ENCODE measurements around the gene BTBD18.

The BTBD18 gene

GRCh38 chr11:57776577-57777210, 25.1 kb upstream of the BTBD18 start:
- Histone ChIP-seq H3K4me1 (ENCODE audit: control insufficient read depth in 1 of 2, insufficient read depth in 2 of 2, low read length in 2 of 2) (peaks cover 71 to 75% of the 10 kb centered on the region in 2 donors), H3K27ac (ENCODE audit: low read depth, low read length) (peak overlapping the region; percentile 96), H3K4me3 (ENCODE audit: low read depth in 1 of 2, low read length in 2 of 2) (peak overlapping the region; percentile 33 to 40), H3K9me3 (ENCODE audit: control insufficient read depth in 1 of 2, low read length in 2 of 2) (no peaks in the 10 kb centered on the region), H3K9ac (ENCODE audit: low read depth in 1 of 2, low read length in 2 of 2) (peak overlapping the region; percentile 39 to 81), H3K27me3 (ENCODE audit: control insufficient read depth in 1 of 2, insufficient read depth in 2 of 2, low read length in 2 of 2) (no peaks in the 10 kb centered on the region), H3K36me3 (ENCODE audit: control insufficient read depth in 1 of 2, insufficient read depth in 2 of 2, low read length in 2 of 2) (no peaks in the 10 kb centered on the region)

- H3K4me3 ChIP-seq (ENCODE audit: low read depth in 1 of 2, low read length in 2 of 2) = peak overlapping the region; percentile 11 to 40
- H3K4me1 ChIP-seq (ENCODE audit: control insufficient read depth in 1 of 2, insufficient read depth in 2 of 2, low read length in 2 of 2) = peaks cover 66 to 69% of the 10 kb centered on the region in 2 donors
- H3K27ac ChIP-seq (ENCODE audit: low read depth, low read length) = peak overlapping the region; percentile 26
- H3K9ac ChIP-seq (ENCODE audit: low read depth in 1 of 2, low read length in 2 of 2) = peak overlapping the region; percentile 14 to 39
- no peaks in the 10 kb centered on the region for H3K36me3 ChIP-seq (ENCODE audit: control insufficient read depth in 1 of 2, insufficient read depth in 2 of 2, low read length in 2 of 2)
- no peaks in the 10 kb centered on the region for H3K9me3 ChIP-seq (ENCODE audit: control insufficient read depth in 1 of 2, low read length in 2 of 2)
- no peaks in the 10 kb centered on the region for H3K27me3 ChIP-seq (ENCODE audit: control insufficient read depth in 1 of 2, insufficient read depth in 2 of 2, low read length in 2 of 2)
Measured at GRCh38 chr11:57776031-57776521, 24.5 kb upstream of the BTBD18 start.

- no peaks in the 10 kb centered on the region for H3K36me3 ChIP-seq (ENCODE audit: control insufficient read depth in 1 of 2, insufficient read depth in 2 of 2, low read length in 2 of 2)
- H3K4me3 ChIP-seq (ENCODE audit: low read depth in 1 of 2, low read length in 2 of 2) = peak overlapping the region; percentile 11 to 40
- H3K27ac ChIP-seq (ENCODE audit: low read depth, low read length) = no peak overlapping the region
- H3K27me3 ChIP-seq (ENCODE audit: control insufficient read depth in 1 of 2, insufficient read depth in 2 of 2, low read length in 2 of 2) = no peaks in the 10 kb centered on the region
- peaks cover 62 to 67% of the 10 kb centered on the region in 2 donors for H3K4me1 ChIP-seq (ENCODE audit: control insufficient read depth in 1 of 2, insufficient read depth in 2 of 2, low read length in 2 of 2)
- no peaks in the 10 kb centered on the region for H3K9me3 ChIP-seq (ENCODE audit: control insufficient read depth in 1 of 2, low read length in 2 of 2)
- peak overlapping the region; percentile 14 to 39 for H3K9ac ChIP-seq (ENCODE audit: low read depth in 1 of 2, low read length in 2 of 2)
Measured at GRCh38 chr11:57775491-57775890, 23.9 kb upstream of the BTBD18 start.

- no peaks in the 10 kb centered on the region for H3K27me3 ChIP-seq (ENCODE audit: control insufficient read depth in 1 of 2, insufficient read depth in 2 of 2, low read length in 2 of 2)
- no peaks in the 10 kb centered on the region for H3K36me3 ChIP-seq (ENCODE audit: control insufficient read depth in 1 of 2, insufficient read depth in 2 of 2, low read length in 2 of 2)
- H3K9me3 ChIP-seq (ENCODE audit: control insufficient read depth in 1 of 2, low read length in 2 of 2) = no peaks in the 10 kb centered on the region
- no peak overlapping the region for H3K4me3 ChIP-seq (ENCODE audit: low read depth in 1 of 2, low read length in 2 of 2)
- no peak overlapping the region for H3K9ac ChIP-seq (ENCODE audit: low read depth in 1 of 2, low read length in 2 of 2)
- peaks cover 39 to 48% of the 10 kb centered on the region in 2 donors for H3K4me1 ChIP-seq (ENCODE audit: control insufficient read depth in 1 of 2, insufficient read depth in 2 of 2, low read length in 2 of 2)
- no peak overlapping the region for H3K27ac ChIP-seq (ENCODE audit: low read depth, low read length)
Measured at GRCh38 chr11:57773026-57773598, 21.5 kb upstream of the BTBD18 start.

- Histone ChIP-seq H3K4me1 (ENCODE audit: control insufficient read depth in 1 of 2, insufficient read depth in 2 of 2, low read length in 2 of 2) (peaks cover 34 to 44% of the 10 kb centered on the region in 2 donors), H3K9ac (ENCODE audit: low read depth in 1 of 2, low read length in 2 of 2) (no peak overlapping the region), H3K4me3 (ENCODE audit: low read depth in 1 of 2, low read length in 2 of 2) (no peak overlapping the region), H3K27ac (ENCODE audit: low read depth, low read length) (no peak overlapping the region), H3K36me3 (ENCODE audit: control insufficient read depth in 1 of 2, insufficient read depth in 2 of 2, low read length in 2 of 2) (no peaks in the 10 kb centered on the region), H3K9me3 (ENCODE audit: control insufficient read depth in 1 of 2, low read length in 2 of 2) (no peaks in the 10 kb centered on the region), H3K27me3 (ENCODE audit: control insufficient read depth in 1 of 2, insufficient read depth in 2 of 2, low read length in 2 of 2) (no peaks in the 10 kb centered on the region)
Measured at GRCh38 chr11:57772562-57772961, 20.9 kb upstream of the BTBD18 start.

- H3K27ac ChIP-seq (ENCODE audit: low read depth, low read length) = no peak overlapping the region
- H3K27me3 ChIP-seq (ENCODE audit: control insufficient read depth in 1 of 2, insufficient read depth in 2 of 2, low read length in 2 of 2) = no peaks in the 10 kb centered on the region
- peaks cover 22 to 38% of the 10 kb centered on the region in 2 donors for H3K4me1 ChIP-seq (ENCODE audit: control insufficient read depth in 1 of 2, insufficient read depth in 2 of 2, low read length in 2 of 2)
- no peak overlapping the region for H3K9ac ChIP-seq (ENCODE audit: low read depth in 1 of 2, low read length in 2 of 2)
- H3K36me3 ChIP-seq (ENCODE audit: control insufficient read depth in 1 of 2, insufficient read depth in 2 of 2, low read length in 2 of 2) = peaks cover 0 to 3% of the 10 kb centered on the region in 2 donors
- H3K4me3 ChIP-seq (ENCODE audit: low read depth in 1 of 2, low read length in 2 of 2) = no peak overlapping the region
- H3K9me3 ChIP-seq (ENCODE audit: control insufficient read depth in 1 of 2, low read length in 2 of 2) = no peaks in the 10 kb centered on the region
Measured at GRCh38 chr11:57771365-57771764, 19.7 kb upstream of the BTBD18 start.

GRCh38 chr11:57770793-57771192, 19.2 kb upstream of the BTBD18 start:
- peaks cover 0 to 3% of the 10 kb centered on the region in 2 donors for H3K36me3 ChIP-seq (ENCODE audit: control insufficient read depth in 1 of 2, insufficient read depth in 2 of 2, low read length in 2 of 2)
- H3K27me3 ChIP-seq (ENCODE audit: control insufficient read depth in 1 of 2, insufficient read depth in 2 of 2, low read length in 2 of 2) = no peaks in the 10 kb centered on the region
- H3K4me3 ChIP-seq (ENCODE audit: low read depth in 1 of 2, low read length in 2 of 2) = no peak overlapping the region
- H3K4me1 ChIP-seq (ENCODE audit: control insufficient read depth in 1 of 2, insufficient read depth in 2 of 2, low read length in 2 of 2) = peaks cover 16 to 35% of the 10 kb centered on the region in 2 donors
- no peaks in the 10 kb centered on the region for H3K9me3 ChIP-seq (ENCODE audit: control insufficient read depth in 1 of 2, low read length in 2 of 2)
- no peak overlapping the region for H3K9ac ChIP-seq (ENCODE audit: low read depth in 1 of 2, low read length in 2 of 2)
- no peak overlapping the region for H3K27ac ChIP-seq (ENCODE audit: low read depth, low read length)

- H3K36me3 ChIP-seq (ENCODE audit: control insufficient read depth in 1 of 2, insufficient read depth in 2 of 2, low read length in 2 of 2) = peaks cover 0 to 3% of the 10 kb centered on the region in 2 donors
- H3K27me3 ChIP-seq (ENCODE audit: control insufficient read depth in 1 of 2, insufficient read depth in 2 of 2, low read length in 2 of 2) = no peaks in the 10 kb centered on the region
- peak overlapping the region; percentile 74 to 93 for H3K9ac ChIP-seq (ENCODE audit: low read depth in 1 of 2, low read length in 2 of 2)
- H3K4me3 ChIP-seq (ENCODE audit: low read depth in 1 of 2, low read length in 2 of 2) = peak overlapping the region; percentile 67 to 72
- peak overlapping the region; percentile 15 for H3K27ac ChIP-seq (ENCODE audit: low read depth, low read length)
- H3K9me3 ChIP-seq (ENCODE audit: control insufficient read depth in 1 of 2, low read length in 2 of 2) = no peaks in the 10 kb centered on the region
- peaks cover 12 to 26% of the 10 kb centered on the region in 2 donors for H3K4me1 ChIP-seq (ENCODE audit: control insufficient read depth in 1 of 2, insufficient read depth in 2 of 2, low read length in 2 of 2)
Measured at GRCh38 chr11:57764972-57765371, 13.4 kb upstream of the BTBD18 start.

- peak overlapping the region; percentile 74 to 93 for H3K9ac ChIP-seq (ENCODE audit: low read depth in 1 of 2, low read length in 2 of 2)
- peaks cover 0 to 3% of the 10 kb centered on the region in 2 donors for H3K36me3 ChIP-seq (ENCODE audit: control insufficient read depth in 1 of 2, insufficient read depth in 2 of 2, low read length in 2 of 2)
- no peaks in the 10 kb centered on the region for H3K9me3 ChIP-seq (ENCODE audit: control insufficient read depth in 1 of 2, low read length in 2 of 2)
- peak overlapping the region; percentile 15 for H3K27ac ChIP-seq (ENCODE audit: low read depth, low read length)
- peak overlapping the region; percentile 67 to 72 for H3K4me3 ChIP-seq (ENCODE audit: low read depth in 1 of 2, low read length in 2 of 2)
- H3K27me3 ChIP-seq (ENCODE audit: control insufficient read depth in 1 of 2, insufficient read depth in 2 of 2, low read length in 2 of 2) = no peaks in the 10 kb centered on the region
- peaks cover 12 to 23% of the 10 kb centered on the region in 2 donors for H3K4me1 ChIP-seq (ENCODE audit: control insufficient read depth in 1 of 2, insufficient read depth in 2 of 2, low read length in 2 of 2)
Measured at GRCh38 chr11:57764566-57764965, 12.9 kb upstream of the BTBD18 start.

- H3K9ac ChIP-seq (ENCODE audit: low read depth in 1 of 2, low read length in 2 of 2) = peak overlapping the region; percentile 74 to 93
- no peaks in the 10 kb centered on the region for H3K9me3 ChIP-seq (ENCODE audit: control insufficient read depth in 1 of 2, low read length in 2 of 2)
- H3K4me1 ChIP-seq (ENCODE audit: control insufficient read depth in 1 of 2, insufficient read depth in 2 of 2, low read length in 2 of 2) = peaks cover 12 to 21% of the 10 kb centered on the region in 2 donors
- peaks cover 0 to 3% of the 10 kb centered on the region in 2 donors for H3K36me3 ChIP-seq (ENCODE audit: control insufficient read depth in 1 of 2, insufficient read depth in 2 of 2, low read length in 2 of 2)
- H3K4me3 ChIP-seq (ENCODE audit: low read depth in 1 of 2, low read length in 2 of 2) = peak overlapping the region; percentile 67 to 72
- no peaks in the 10 kb centered on the region for H3K27me3 ChIP-seq (ENCODE audit: control insufficient read depth in 1 of 2, insufficient read depth in 2 of 2, low read length in 2 of 2)
- peak overlapping the region; percentile 20 for H3K27ac ChIP-seq (ENCODE audit: low read depth, low read length)
Measured at GRCh38 chr11:57764021-57764420, 12.4 kb upstream of the BTBD18 start.
